ENCODE measurements around the gene CC2D2A. TPM values are rescaled to one million over a fixed set of nuclear protein-coding genes. Genes with fewer than 3 reads are reported as not detected.

CC2D2A gene
- total RNA-seq, 1 donor from 2014 or later: 14.0 TPM

GRCh38 chr4:15587649-15588048 is 118.0 kb downstream of the CC2D2A start:
- Histone ChIP-seq H2AFZ (ENCODE audit: low read depth, low read length) (no peak overlapping the region), H3K4me3 (ENCODE audit: insufficient read depth, low read depth, low read length) (no peak overlapping the region), H3K9me3 (ENCODE audit: insufficient read depth, low read depth, low read length) (no peaks in the 10 kb centered on the region), H3K79me2 (ENCODE audit: insufficient read depth, low read length) (no peaks in the 10 kb centered on the region), H3K9ac (ENCODE audit: low read length) (no peak overlapping the region), H3K36me3 (ENCODE audit: insufficient read depth, low read length) (no peaks in the 10 kb centered on the region), H3K4me2 (ENCODE audit: low read length) (no peak overlapping the region), H4K20me1 (ENCODE audit: insufficient read depth, low read length) (no peaks in the 10 kb centered on the region), H3K27me3 (ENCODE audit: insufficient read depth, low read length) (no peaks in the 10 kb centered on the region), H3K4me1 (ENCODE audit: insufficient read depth, low read length) (no peaks in the 10 kb centered on the region), H3K27ac (ENCODE audit: low read depth, low read length) (no peak overlapping the region)
- TF ChIP-seq EZH2 (IDR thresholded peaks at IDR 0.05; ENCODE audit: insufficient read depth, low read length): no peak
- TF ChIP-seq, protein P1, sequence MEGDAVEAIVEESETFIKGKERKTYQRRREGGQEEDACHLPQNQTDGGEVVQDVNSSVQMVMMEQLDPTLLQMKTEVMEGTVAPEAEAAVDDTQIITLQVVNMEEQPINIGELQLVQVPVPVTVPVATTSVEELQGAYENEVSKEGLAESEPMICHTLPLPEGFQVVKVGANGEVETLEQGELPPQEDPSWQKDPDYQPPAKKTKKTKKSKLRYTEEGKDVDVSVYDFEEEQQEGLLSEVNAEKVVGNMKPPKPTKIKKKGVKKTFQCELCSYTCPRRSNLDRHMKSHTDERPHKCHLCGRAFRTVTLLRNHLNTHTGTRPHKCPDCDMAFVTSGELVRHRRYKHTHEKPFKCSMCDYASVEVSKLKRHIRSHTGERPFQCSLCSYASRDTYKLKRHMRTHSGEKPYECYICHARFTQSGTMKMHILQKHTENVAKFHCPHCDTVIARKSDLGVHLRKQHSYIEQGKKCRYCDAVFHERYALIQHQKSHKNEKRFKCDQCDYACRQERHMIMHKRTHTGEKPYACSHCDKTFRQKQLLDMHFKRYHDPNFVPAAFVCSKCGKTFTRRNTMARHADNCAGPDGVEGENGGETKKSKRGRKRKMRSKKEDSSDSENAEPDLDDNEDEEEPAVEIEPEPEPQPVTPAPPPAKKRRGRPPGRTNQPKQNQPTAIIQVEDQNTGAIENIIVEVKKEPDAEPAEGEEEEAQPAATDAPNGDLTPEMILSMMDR (IDR thresholded peaks at IDR 0.05; ENCODE audit: insufficient read depth, low read depth, low read length): no peak
- Mint-ChIP-seq H3K27me3 (ENCODE audit: low read depth, unreplicated experiment) (no peaks in the 10 kb centered on the region), H3K9me3 (ENCODE audit: unreplicated experiment) (no peaks in the 10 kb centered on the region), H3K4me1 (ENCODE audit: low read depth, unreplicated experiment) (no peaks in the 10 kb centered on the region), H3K4me3 (ENCODE audit: unreplicated experiment) (no peak overlapping the region), H3K27ac (ENCODE audit: unreplicated experiment) (no peak overlapping the region), H3K36me3 (ENCODE audit: low read depth, unreplicated experiment) (peaks cover 8% of the 10 kb centered on the region)
- FAIRE-seq (no peak), DNase-seq (ENCODE audit: low read depth) (no peak)

GRCh38 chr4:15592799-15593198 is 123.1 kb downstream of the CC2D2A start:
- H3K9ac ChIP-seq (ENCODE audit: low read length): no peak overlapping the region
- Mint-ChIP-seq H3K27me3 (ENCODE audit: low read depth, unreplicated experiment) (no peaks in the 10 kb centered on the region), H3K36me3 (ENCODE audit: low read depth, unreplicated experiment) (peaks cover 3% of the 10 kb centered on the region), H3K4me1 (ENCODE audit: low read depth, unreplicated experiment) (no peaks in the 10 kb centered on the region), H3K4me3 (ENCODE audit: unreplicated experiment) (no peak overlapping the region), H3K9me3 (ENCODE audit: unreplicated experiment) (no peaks in the 10 kb centered on the region), H3K27ac (ENCODE audit: unreplicated experiment) (no peak overlapping the region)
- no peak overlapping the region for H3K4me3 ChIP-seq (ENCODE audit: insufficient read depth, low read depth, low read length)
- no peaks in the 10 kb centered on the region for H3K27me3 ChIP-seq (ENCODE audit: insufficient read depth, low read length)
- no peaks in the 10 kb centered on the region for H3K79me2 ChIP-seq (ENCODE audit: insufficient read depth, low read length)
- H3K4me1 ChIP-seq (ENCODE audit: insufficient read depth, low read length): no peaks in the 10 kb centered on the region
- H4K20me1 ChIP-seq (ENCODE audit: insufficient read depth, low read length): no peaks in the 10 kb centered on the region
- DNase-seq (ENCODE audit: low read depth) (no peak), FAIRE-seq (no peak)
- no peaks in the 10 kb centered on the region for H3K9me3 ChIP-seq (ENCODE audit: insufficient read depth, low read depth, low read length)
- TF ChIP-seq EZH2 (IDR thresholded peaks at IDR 0.05; ENCODE audit: insufficient read depth, low read length): no peak
- TF ChIP-seq, protein P1 (IDR thresholded peaks at IDR 0.05; ENCODE audit: insufficient read depth, low read depth, low read length): no peak
- H3K4me2 ChIP-seq (ENCODE audit: low read length): no peak overlapping the region
- H3K27ac ChIP-seq (ENCODE audit: low read depth, low read length): no peak overlapping the region
- peaks cover 4% of the 10 kb centered on the region for H3K36me3 ChIP-seq (ENCODE audit: insufficient read depth, low read length)
- no peak overlapping the region for H2AFZ ChIP-seq (ENCODE audit: low read depth, low read length)

- Histone ChIP-seq H3K79me2 (ENCODE audit: insufficient read depth, low read length) (no peaks in the 10 kb centered on the region), H4K20me1 (ENCODE audit: insufficient read depth, low read length) (no peaks in the 10 kb centered on the region), H2AFZ (ENCODE audit: low read depth, low read length) (no peak overlapping the region), H3K27ac (ENCODE audit: low read depth, low read length) (no peak overlapping the region), H3K9me3 (ENCODE audit: insufficient read depth, low read depth, low read length) (no peaks in the 10 kb centered on the region), H3K36me3 (ENCODE audit: insufficient read depth, low read length) (peaks cover 21% of the 10 kb centered on the region), H3K27me3 (ENCODE audit: insufficient read depth, low read length) (no peaks in the 10 kb centered on the region), H3K4me1 (ENCODE audit: insufficient read depth, low read length) (no peaks in the 10 kb centered on the region), H3K4me3 (ENCODE audit: insufficient read depth, low read depth, low read length) (no peak overlapping the region), H3K4me2 (ENCODE audit: low read length) (no peak overlapping the region), H3K9ac (ENCODE audit: low read length) (no peak overlapping the region)
- no peak overlapping the region for H3K4me3 Mint-ChIP-seq (ENCODE audit: unreplicated experiment)
- H3K27me3 Mint-ChIP-seq (ENCODE audit: low read depth, unreplicated experiment): no peaks in the 10 kb centered on the region
- peaks cover 16% of the 10 kb centered on the region for H3K36me3 Mint-ChIP-seq (ENCODE audit: low read depth, unreplicated experiment)
- DNase-seq (ENCODE audit: low read depth) (peak; percentile 61), FAIRE-seq (no peak)
- peaks cover 2% of the 10 kb centered on the region for H3K9me3 Mint-ChIP-seq (ENCODE audit: unreplicated experiment)
- no peak overlapping the region for H3K27ac Mint-ChIP-seq (ENCODE audit: unreplicated experiment)
- H3K4me1 Mint-ChIP-seq (ENCODE audit: low read depth, unreplicated experiment): no peaks in the 10 kb centered on the region
- TF ChIP-seq, protein P1 (IDR thresholded peaks at IDR 0.05; ENCODE audit: insufficient read depth, low read depth, low read length): no peak
- TF ChIP-seq EZH2 (IDR thresholded peaks at IDR 0.05; ENCODE audit: insufficient read depth, low read length): no peak
Measured at GRCh38 chr4:15598644-15599043, 129.0 kb downstream of the CC2D2A start.

Data from astrocyte (in vitro differentiated cells and primary cell).